OCI-LY1 (cell line): Measurements from ENCODE around the gene AMBRA1.

Experiments used
- H2AFZ ChIP-seq: fragments of 200-600 bp; sonication (generic), shearing (Covaris generic); 2 replicates; pipeline ENCODE4 v1.6.0; 2014; ENCODE audit warnings: antibody characterized with exemption, mild to moderate bottlenecking, low read length
- H3F3A ChIP-seq: fragments of 200-600 bp; sonication (generic), shearing (Covaris generic); 2 replicates; pipeline ENCODE4 v1.6.0; 2014; ENCODE audit warnings: mild to moderate bottlenecking, antibody characterized with exemption, low read length, moderate library complexity; ENCODE audit not compliant: insufficient read depth
- H3K27ac ChIP-seq: fragments of 200-600 bp; sonication (generic); 2 replicates; pipeline ENCODE4 v1.5.1; 2014; ENCODE audit warnings: low read length, mixed run types, mild to moderate bottlenecking, low read depth; ENCODE audit not compliant: poor library complexity, severe bottlenecking
- H3K27me3 ChIP-seq: fragments of 200-600 bp; sonication (generic); 2 replicates; pipeline ENCODE4 v1.6.0; 2014; ENCODE audit warnings: antibody characterized with exemption, mild to moderate bottlenecking, low read length, moderate library complexity; ENCODE audit not compliant: insufficient read depth
- H3K36me3 ChIP-seq: fragments of 200-600 bp; sonication (generic); 2 replicates; pipeline ENCODE4 v1.6.1; 2014; ENCODE audit warnings: mild to moderate bottlenecking, antibody characterized with exemption, low read length, moderate library complexity, mixed read lengths; ENCODE audit not compliant: insufficient read depth
- H3K4me1 ChIP-seq: fragments of 200-600 bp; sonication (generic); 2 replicates; pipeline ENCODE4 v1.5.1; 2014; ENCODE audit warnings: mild to moderate bottlenecking, low read length, moderate library complexity; ENCODE audit not compliant: insufficient read depth, severe bottlenecking
- H3K4me2 ChIP-seq: fragments of 200-600 bp; sonication (generic), shearing (Covaris generic); 2 replicates; pipeline ENCODE4 v1.6.1; 2014; ENCODE audit warnings: low read length
- H3K4me3 ChIP-seq: fragments of 200-600 bp; sonication (generic); 2 replicates; pipeline ENCODE4 v1.5.1; 2014; ENCODE audit warnings: low read length, low read depth, mild to moderate bottlenecking, mixed read lengths; ENCODE audit not compliant: poor library complexity, severe bottlenecking
- H3K79me2 ChIP-seq: fragments of 200-600 bp; shearing (Covaris generic); 2 replicates; pipeline ENCODE4 v1.6.1; 2016; ENCODE audit warnings: mixed run types, low read length, mixed read lengths; ENCODE audit not compliant: insufficient read depth
- H3K9ac ChIP-seq: fragments of 200-600 bp; sonication (generic), shearing (Covaris generic); 2 replicates; pipeline ENCODE4 v1.6.1; 2014; ENCODE audit warnings: mild to moderate bottlenecking, low read length, mixed read lengths
- H3K9me2 ChIP-seq: fragments of 200-600 bp; sonication (generic), shearing (Covaris generic); 2 replicates; pipeline ENCODE4 v1.6.1; 2014; ENCODE audit warnings: low read depth, mild to moderate bottlenecking, low read length, mixed read lengths
- H3K9me3 ChIP-seq: fragments of 200-600 bp; shearing (Covaris generic); 2 replicates; pipeline ENCODE4 v1.6.1; 2014; ENCODE audit warnings: low read length, mixed read lengths
- H4K20me1 ChIP-seq: fragments of 200-600 bp; sonication (generic), shearing (Covaris generic); 2 replicates; pipeline ENCODE4 v1.6.0; 2016; ENCODE audit warnings: mild to moderate bottlenecking, low read length; ENCODE audit not compliant: insufficient read depth
- EZH2 ChIP-seq: fragments of 200-600 bp; sonication (generic), shearing (Covaris generic); IDR thresholded peaks from 2 replicates; pipeline ENCODE4 v1.8.0; 2017; ENCODE audit warnings: borderline replicate concordance, mixed run types, mild to moderate bottlenecking, antibody characterized with exemption, low read length, moderate library complexity, mixed read lengths
- TF ChIP-seq, protein P1 (sequence below): fragments of 200-600 bp; sonication (generic), shearing (Covaris generic); IDR thresholded peaks from 2 replicates; pipeline ENCODE4 v1.5.1; 2017; ENCODE audit warnings: mild to moderate bottlenecking, antibody characterized with exemption, low read length, moderate library complexity, mixed read lengths

The AMBRA1 gene

DNA sequence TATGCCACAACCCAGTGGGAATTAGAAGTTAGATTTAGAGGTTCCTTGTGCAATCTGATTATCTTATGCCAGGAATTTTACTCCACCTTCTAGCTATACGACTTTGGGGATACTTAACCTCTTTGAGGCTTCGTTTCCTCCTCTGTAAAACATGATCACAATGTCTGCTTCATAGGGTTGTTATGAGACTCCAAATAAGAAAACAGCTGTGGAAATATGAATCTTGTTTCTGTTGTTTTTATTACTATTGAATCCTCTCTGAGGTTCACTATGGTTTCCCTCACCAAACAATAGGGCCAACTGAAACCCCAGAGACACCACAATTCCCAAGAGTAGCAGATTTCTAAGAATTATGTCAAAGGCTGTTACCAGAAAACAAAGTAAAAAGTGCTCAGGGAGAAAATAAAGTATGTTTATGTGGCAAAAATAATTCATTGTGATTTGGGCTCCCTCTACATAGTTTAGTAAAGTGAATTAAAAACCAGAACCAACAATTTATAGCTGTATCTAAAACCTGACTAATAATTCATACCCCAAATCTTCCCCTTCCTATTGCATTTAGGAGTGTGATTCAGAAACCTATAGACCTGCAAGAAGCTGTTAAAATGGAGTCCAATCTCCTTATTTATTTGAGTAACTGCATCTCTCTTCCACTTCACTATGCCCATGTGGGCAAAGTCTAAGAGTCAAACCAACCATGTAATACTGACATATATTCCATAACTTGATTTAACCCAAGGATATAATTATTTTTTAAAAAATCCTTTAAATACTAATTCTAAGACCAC is 38.4 kb downstream of the AMBRA1 start:
- H4K20me1 ChIP-seq, result no peaks in the 10 kb centered on the region

DNA sequence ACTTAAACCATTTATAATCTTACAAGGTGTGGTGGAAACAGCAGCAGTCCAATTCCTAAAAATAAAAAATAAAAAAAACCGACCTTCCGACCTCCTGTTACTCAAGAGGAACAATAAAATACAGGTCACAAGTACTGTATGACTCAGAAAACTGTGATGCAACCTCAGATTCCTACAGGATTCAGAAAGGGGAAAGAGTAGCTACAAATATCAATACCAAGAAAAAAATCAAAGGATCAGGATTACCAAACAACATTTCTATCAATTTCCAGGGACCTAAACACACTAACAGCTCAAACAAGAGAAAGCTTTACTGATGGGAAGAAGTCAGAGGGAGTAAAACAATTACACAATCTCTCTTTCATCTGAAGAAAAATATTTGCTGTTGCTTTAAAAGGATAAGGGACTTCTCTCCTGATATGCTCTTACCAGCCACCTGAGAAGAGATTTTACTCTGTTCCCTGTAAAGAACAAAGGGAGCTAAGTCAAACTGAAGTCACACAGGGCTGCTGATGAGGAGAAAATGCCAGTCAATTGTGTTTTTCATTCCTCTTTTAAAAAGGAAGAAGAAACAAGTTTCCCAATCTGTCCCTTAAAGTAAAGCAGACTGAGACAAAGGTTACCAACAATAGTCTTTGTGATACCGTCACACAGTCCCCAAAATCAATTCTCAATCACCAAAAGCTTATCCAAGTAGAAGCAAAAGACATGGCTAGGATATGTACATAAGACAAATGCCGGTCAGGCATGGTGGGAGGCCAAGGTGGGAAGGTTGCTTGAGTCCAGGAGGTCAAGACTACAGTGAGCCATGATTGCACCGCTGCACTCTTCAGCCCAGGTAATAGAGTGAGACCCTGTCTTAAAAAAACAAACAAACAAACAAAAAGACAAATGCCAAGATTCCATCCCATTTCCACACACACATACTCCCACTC is 39.3 kb downstream of the AMBRA1 start:
- Histone ChIP-seq H3K79me2 (peaks cover 50% of the 10 kb centered on the region), H3F3A (no peaks in the 10 kb centered on the region), H3K9ac (no peak overlapping the region), H3K27ac (no peak overlapping the region), H3K4me3 (no peak overlapping the region), H3K36me3 (no peaks in the 10 kb centered on the region), H3K4me1 (peaks cover 27% of the 10 kb centered on the region), H3K9me2 (no peaks in the 10 kb centered on the region), H3K4me2 (no peak overlapping the region), H3K9me3 (no peaks in the 10 kb centered on the region), H2AFZ (no peak overlapping the region), H3K27me3 (no peaks in the 10 kb centered on the region), H4K20me1 (no peaks in the 10 kb centered on the region)
- TF ChIP-seq, protein P1, sequence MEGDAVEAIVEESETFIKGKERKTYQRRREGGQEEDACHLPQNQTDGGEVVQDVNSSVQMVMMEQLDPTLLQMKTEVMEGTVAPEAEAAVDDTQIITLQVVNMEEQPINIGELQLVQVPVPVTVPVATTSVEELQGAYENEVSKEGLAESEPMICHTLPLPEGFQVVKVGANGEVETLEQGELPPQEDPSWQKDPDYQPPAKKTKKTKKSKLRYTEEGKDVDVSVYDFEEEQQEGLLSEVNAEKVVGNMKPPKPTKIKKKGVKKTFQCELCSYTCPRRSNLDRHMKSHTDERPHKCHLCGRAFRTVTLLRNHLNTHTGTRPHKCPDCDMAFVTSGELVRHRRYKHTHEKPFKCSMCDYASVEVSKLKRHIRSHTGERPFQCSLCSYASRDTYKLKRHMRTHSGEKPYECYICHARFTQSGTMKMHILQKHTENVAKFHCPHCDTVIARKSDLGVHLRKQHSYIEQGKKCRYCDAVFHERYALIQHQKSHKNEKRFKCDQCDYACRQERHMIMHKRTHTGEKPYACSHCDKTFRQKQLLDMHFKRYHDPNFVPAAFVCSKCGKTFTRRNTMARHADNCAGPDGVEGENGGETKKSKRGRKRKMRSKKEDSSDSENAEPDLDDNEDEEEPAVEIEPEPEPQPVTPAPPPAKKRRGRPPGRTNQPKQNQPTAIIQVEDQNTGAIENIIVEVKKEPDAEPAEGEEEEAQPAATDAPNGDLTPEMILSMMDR, result no peak
- TF ChIP-seq EZH2, result no peak

More for the DNA sequence above, 38.4 kb downstream of the AMBRA1 start:
- Histone ChIP-seq H3K9me2 (no peaks in the 10 kb centered on the region), H3K27me3 (no peaks in the 10 kb centered on the region), H3K4me2 (no peak overlapping the region), H3K79me2 (peaks cover 56% of the 10 kb centered on the region), H3K9me3 (no peaks in the 10 kb centered on the region), H3F3A (no peaks in the 10 kb centered on the region), H3K36me3 (no peaks in the 10 kb centered on the region), H2AFZ (no peak overlapping the region), H3K27ac (no peak overlapping the region), H3K9ac (no peak overlapping the region), H3K4me1 (peaks cover 37% of the 10 kb centered on the region), H3K4me3 (no peak overlapping the region)
- TF ChIP-seq, protein P1, result no peak
- TF ChIP-seq EZH2, result no peak

DNA sequence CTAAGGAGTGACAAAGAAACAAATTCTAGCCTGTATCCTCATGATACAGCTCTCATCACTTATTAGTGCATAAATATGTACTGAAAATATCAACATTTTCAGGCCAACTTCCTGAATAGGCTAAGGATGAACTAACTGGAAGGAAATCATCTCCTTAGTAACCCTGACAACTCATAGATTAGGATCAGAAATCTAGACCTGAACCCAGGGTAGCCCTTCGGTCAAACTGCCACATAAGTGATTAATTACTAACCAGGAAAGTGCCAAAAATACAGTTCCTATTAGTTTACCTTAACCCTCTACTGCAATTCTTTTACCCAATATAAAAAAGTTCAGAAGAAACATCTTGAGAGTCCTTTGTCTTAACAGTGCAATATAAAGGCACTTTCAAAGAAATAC is 40.0 kb downstream of the AMBRA1 start:
- H3K4me3 ChIP-seq, result no peak overlapping the region
- TF ChIP-seq, protein P1, result no peak
- TF ChIP-seq EZH2, result no peak

More for the DNA sequence above, 40.0 kb downstream of the AMBRA1 start:
- no peaks in the 10 kb centered on the region for H3F3A ChIP-seq
- no peaks in the 10 kb centered on the region for H3K9me3 ChIP-seq
- H2AFZ ChIP-seq, result no peak overlapping the region
- no peaks in the 10 kb centered on the region for H3K9me2 ChIP-seq
- H3K4me1 ChIP-seq, result peaks cover 23% of the 10 kb centered on the region
- H3K27me3 ChIP-seq, result no peaks in the 10 kb centered on the region
- no peaks in the 10 kb centered on the region for H3K36me3 ChIP-seq
- H3K4me2 ChIP-seq, result no peak overlapping the region
- H4K20me1 ChIP-seq, result no peaks in the 10 kb centered on the region
- H3K27ac ChIP-seq, result no peak overlapping the region
- no peak overlapping the region for H3K9ac ChIP-seq
- peaks cover 52% of the 10 kb centered on the region for H3K79me2 ChIP-seq
